ENCODE results near the gene BPIFB3. TPM values are rescaled to one million over a fixed set of nuclear protein-coding genes. Genes with fewer than 3 reads are reported as not detected.

The BPIFB3 gene
- total and polyA plus RNA-seq, 2 experiments from 2014 or later, result not detected

DNA sequence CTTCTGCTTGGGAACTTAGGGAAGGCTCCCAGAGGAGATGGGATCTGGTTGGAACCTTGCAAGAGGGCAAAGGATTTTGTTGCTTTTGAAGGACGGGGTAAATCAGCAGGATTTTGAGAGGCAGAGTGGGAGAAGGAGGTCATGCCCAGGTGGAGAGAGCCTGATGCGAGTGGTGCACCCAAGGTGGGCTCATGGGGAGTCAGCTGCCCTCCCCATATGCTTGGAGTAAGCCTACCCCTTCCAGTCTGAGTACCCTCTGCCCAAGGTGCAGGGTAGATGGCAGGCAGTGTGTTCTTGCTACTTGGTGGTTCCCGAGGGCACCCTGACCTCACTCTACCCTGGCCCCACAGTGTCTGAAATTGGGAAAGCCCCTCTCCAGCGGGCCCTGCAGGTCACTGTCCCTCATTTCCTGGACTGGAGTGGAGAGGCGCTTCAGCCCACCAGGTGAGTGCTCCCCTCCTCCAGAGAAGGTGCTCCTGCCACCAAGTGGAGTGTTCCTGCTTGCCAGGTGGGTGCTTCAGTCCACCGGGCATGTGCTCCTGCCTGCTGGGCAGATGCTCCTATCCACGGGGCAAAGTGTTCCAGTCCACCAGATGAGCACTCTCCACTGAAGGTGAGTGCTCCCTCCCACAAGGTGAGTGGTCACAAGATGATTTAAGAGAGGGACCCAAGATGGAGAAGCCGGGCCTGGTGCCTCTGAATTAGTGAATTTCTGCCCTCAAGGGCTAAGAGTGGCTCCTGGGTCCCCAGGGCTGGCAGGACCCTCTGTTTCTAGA is 42.8 kb upstream of the BPIFB3 start:
- Histone ChIP-seq H2AFZ (no peak overlapping the region), H4K20me1 (ENCODE audit: insufficient read depth, poor library complexity, severe bottlenecking) (no peaks in the 10 kb centered on the region), H3K4me3 (no peak overlapping the region), H3K4me1 (ENCODE audit: insufficient read depth) (no peaks in the 10 kb centered on the region), H3K79me2 (no peaks in the 10 kb centered on the region), H3K9me3 (ENCODE audit: low read depth) (no peaks in the 10 kb centered on the region), H3K27ac (no peak overlapping the region), H3K9me2 (replicated peaks; ENCODE audit: insufficient read depth) (no peaks in the 10 kb centered on the region), H3K27me3 (peaks cover 39% of the 10 kb centered on the region), H3K36me3 (replicated peaks; ENCODE audit: insufficient read depth, low read depth) (no peaks in the 10 kb centered on the region), H3K4me2 (no peak overlapping the region)
- TF ChIP-seq, protein P1, sequence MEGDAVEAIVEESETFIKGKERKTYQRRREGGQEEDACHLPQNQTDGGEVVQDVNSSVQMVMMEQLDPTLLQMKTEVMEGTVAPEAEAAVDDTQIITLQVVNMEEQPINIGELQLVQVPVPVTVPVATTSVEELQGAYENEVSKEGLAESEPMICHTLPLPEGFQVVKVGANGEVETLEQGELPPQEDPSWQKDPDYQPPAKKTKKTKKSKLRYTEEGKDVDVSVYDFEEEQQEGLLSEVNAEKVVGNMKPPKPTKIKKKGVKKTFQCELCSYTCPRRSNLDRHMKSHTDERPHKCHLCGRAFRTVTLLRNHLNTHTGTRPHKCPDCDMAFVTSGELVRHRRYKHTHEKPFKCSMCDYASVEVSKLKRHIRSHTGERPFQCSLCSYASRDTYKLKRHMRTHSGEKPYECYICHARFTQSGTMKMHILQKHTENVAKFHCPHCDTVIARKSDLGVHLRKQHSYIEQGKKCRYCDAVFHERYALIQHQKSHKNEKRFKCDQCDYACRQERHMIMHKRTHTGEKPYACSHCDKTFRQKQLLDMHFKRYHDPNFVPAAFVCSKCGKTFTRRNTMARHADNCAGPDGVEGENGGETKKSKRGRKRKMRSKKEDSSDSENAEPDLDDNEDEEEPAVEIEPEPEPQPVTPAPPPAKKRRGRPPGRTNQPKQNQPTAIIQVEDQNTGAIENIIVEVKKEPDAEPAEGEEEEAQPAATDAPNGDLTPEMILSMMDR (IDR thresholded peaks at IDR 0.05; ENCODE audit: poor library complexity), result no peak
- TF ChIP-seq EZH2phosphoT487 (IDR thresholded peaks at IDR 0.05; ENCODE audit: low read depth, severe bottlenecking, unreplicated experiment), result no peak
- no peak for TF ChIP-seq EZH2 (IDR thresholded peaks at IDR 0.05; ENCODE audit: borderline replicate concordance)
- DNase-seq (ENCODE audit: low spot score), result no peak
- 88% methylated on average over 8 of the region's 8 CpGs for WGBS (ENCODE audit: low lambda C conversion rate, missing lambda C conversion rate)

DNA sequence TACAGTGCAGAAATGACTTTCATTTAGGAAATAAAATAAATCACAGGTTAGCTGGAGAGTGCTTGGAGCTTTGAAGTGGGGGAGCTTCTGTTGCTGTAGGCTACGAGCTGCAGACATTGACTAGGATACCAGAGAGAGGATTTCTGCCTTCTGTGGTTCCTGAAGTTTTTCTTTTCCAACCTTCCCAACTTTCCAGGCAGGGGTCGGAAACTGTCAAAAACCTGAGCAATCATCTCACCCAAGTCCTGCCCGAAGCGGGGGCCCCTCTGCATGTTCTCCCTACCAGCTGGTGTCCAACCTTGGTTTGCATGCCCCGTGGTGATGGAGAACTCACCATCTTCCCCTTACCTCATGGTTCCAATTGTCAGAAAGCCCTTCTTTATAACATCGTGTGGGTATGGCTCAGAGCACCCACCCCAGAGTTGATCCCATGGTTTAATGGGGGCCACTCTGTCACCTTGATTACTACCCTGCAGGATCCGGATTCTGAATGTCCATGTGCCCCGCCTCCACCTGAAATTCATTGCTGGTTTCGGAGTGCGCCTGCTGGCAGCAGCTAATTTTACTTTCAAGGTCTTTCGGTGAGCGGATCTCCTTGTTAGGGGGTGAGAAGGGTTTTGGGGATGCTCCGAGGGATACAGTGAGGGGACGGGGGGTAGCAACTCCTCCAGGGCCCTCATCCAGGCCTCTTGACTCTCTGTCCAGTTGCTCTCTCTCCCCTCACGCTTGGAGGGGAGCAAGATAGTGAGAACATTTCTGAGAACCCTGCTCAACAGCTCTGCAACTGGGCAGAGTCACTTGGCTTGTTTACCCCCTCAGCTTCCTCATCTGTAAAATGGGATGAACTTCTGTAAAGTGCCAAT is 41.1 kb upstream of the BPIFB3 start:
- Histone ChIP-seq H3K9me2 (replicated peaks; ENCODE audit: insufficient read depth) (no peaks in the 10 kb centered on the region), H3K4me3 (no peak overlapping the region), H3K4me2 (no peak overlapping the region), H3K27ac (no peak overlapping the region), H4K20me1 (ENCODE audit: insufficient read depth, poor library complexity, severe bottlenecking) (no peaks in the 10 kb centered on the region), H3K79me2 (no peaks in the 10 kb centered on the region), H3K36me3 (replicated peaks; ENCODE audit: insufficient read depth, low read depth) (no peaks in the 10 kb centered on the region), H3K9me3 (ENCODE audit: low read depth) (no peaks in the 10 kb centered on the region), H3K4me1 (ENCODE audit: insufficient read depth) (no peaks in the 10 kb centered on the region), H2AFZ (no peak overlapping the region), H3K27me3 (peaks cover 47% of the 10 kb centered on the region)
- 88% methylated on average over 15 of the region's 15 CpGs for WGBS (ENCODE audit: low lambda C conversion rate, missing lambda C conversion rate)
- TF ChIP-seq EZH2 (IDR thresholded peaks at IDR 0.05; ENCODE audit: borderline replicate concordance), result no peak
- TF ChIP-seq EZH2phosphoT487 (IDR thresholded peaks at IDR 0.05; ENCODE audit: low read depth, severe bottlenecking, unreplicated experiment), result no peak
- TF ChIP-seq, protein P1 (IDR thresholded peaks at IDR 0.05; ENCODE audit: poor library complexity), result no peak
- no peak for DNase-seq (ENCODE audit: low spot score)

DNA sequence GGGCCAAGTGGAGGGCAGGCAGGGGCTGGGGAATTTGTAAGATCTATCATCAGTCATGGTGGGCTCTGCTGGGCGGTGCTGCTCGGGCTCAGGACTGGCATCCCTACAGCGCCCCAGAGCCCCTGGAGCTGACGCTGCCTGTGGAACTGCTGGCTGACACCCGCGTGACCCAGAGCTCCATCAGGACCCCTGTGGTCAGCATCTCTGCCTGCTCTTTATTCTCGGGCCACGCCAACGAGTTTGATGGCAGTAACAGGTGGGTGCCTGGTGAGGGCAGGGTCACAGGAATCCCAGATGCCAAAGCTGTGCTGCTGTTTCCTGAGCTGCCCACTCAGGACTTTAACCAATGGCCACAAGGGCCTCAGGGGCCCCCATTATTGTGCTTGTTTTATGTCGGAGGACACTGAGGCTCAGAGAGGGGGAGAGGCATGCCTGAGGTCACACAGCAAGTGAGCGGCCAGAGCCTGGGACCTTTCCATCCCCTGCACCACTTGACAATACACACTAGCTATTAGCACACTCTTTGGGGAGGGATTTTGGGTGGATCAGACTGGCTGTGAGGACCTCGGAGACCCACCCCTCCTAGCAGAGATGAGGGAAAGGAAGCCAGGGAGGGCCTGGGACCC is 39.9 kb upstream of the BPIFB3 start:
- Histone ChIP-seq H3K9me3 (ENCODE audit: low read depth) (no peaks in the 10 kb centered on the region), H3K4me2 (no peak overlapping the region), H3K27me3 (peaks cover 47% of the 10 kb centered on the region), H3K36me3 (replicated peaks; ENCODE audit: insufficient read depth, low read depth) (no peaks in the 10 kb centered on the region), H3K4me1 (ENCODE audit: insufficient read depth) (no peaks in the 10 kb centered on the region), H2AFZ (no peak overlapping the region), H3K4me3 (no peak overlapping the region), H3K9me2 (replicated peaks; ENCODE audit: insufficient read depth) (no peaks in the 10 kb centered on the region), H4K20me1 (ENCODE audit: insufficient read depth, poor library complexity, severe bottlenecking) (no peaks in the 10 kb centered on the region), H3K79me2 (no peaks in the 10 kb centered on the region), H3K27ac (no peak overlapping the region)
- WGBS (ENCODE audit: low lambda C conversion rate, missing lambda C conversion rate), result 79% methylated on average over 12 of the region's 12 CpGs
- no peak for DNase-seq (ENCODE audit: low spot score)
- TF ChIP-seq, protein P1 (IDR thresholded peaks at IDR 0.05; ENCODE audit: poor library complexity), result no peak
- TF ChIP-seq EZH2 (IDR thresholded peaks at IDR 0.05; ENCODE audit: borderline replicate concordance), result no peak
- no peak for TF ChIP-seq EZH2phosphoT487 (IDR thresholded peaks at IDR 0.05; ENCODE audit: low read depth, severe bottlenecking, unreplicated experiment)
